Mucosa of descending colon (tissue), 3 donors: ENCODE results near the gene ZGPAT. TPM values are rescaled to one million over a fixed set of nuclear protein-coding genes. Genes with fewer than 3 reads are reported as not detected.

Source experiments
- ATAC-seq: fragments of 200-7000 bp; cut with Tn5 transposase; one replicate; pipeline ENCODE4 v1.9.1; 2020; ENCODE audit warnings: mild to moderate bottlenecking, moderate library complexity
- DNase-seq, 3 donors: peaks; one replicate each; pipeline ENCODE4 v3.0.0-alpha.2; 2020
- H3K36me3 ChIP-seq: fragments of 200-600 bp; one replicate; pipeline ENCODE4 v1.8.0; 2021; ENCODE audit warnings: low read depth, mild to moderate bottlenecking
- H3K4me1 ChIP-seq: fragments of 200-600 bp; one replicate; pipeline ENCODE4 v1.8.0; 2021; ENCODE audit warnings: low read depth, mild to moderate bottlenecking
- H3K4me3 ChIP-seq: fragments of 200-600 bp; one replicate; pipeline ENCODE4 v1.8.0; 2021; ENCODE audit warnings: mild to moderate bottlenecking
- H3K9me3 ChIP-seq: fragments of 200-600 bp; one replicate; pipeline ENCODE4 v1.8.0; 2021; ENCODE audit warnings: mild to moderate bottlenecking
- CTCF ChIP-seq: fragments of 200-600 bp; IDR thresholded peaks from one replicate; pipeline ENCODE4 v1.8.0; 2022; ENCODE audit warnings: antibody characterized with exemption, mild to moderate bottlenecking
- intact Hi-C, 2 donors: fragments of 100-400 bp; cut with DNase I in 1 of 2; cut with micrococcal nuclease in 1 of 2; formaldehyde crosslinking; loops; one replicate each; pipeline versions ENCODE4 v1.11.0 to v1.11.1; 2022; cut with DNase I, micrococcal nuclease
- total RNA-seq, 3 donors: library from RNA; stranded (reverse); fragmentation: NEBNext Ultra II Directional in 2 of 3; extraction: Animal tissue kit (Norgen Biotek cat#: 25700) in 2 of 3; gene quantifications; one replicate each; pipeline versions ENCODE4 v1.2.1 to v1.2.4, GENCODE V29; 2021 to 2023
- donor health status: DM: no; HTN: no; CAD: no; lungs with moderate emphysema.
- donor health status: DM: no; HTN: no; CAD: no.
- donor health status: DM: no; HTN: yes; CAD: no.

ZGPAT gene
- total RNA-seq, 3 donors from 2014 or later = 24.3 to 34.0 (median 31.7) TPM

DNA sequence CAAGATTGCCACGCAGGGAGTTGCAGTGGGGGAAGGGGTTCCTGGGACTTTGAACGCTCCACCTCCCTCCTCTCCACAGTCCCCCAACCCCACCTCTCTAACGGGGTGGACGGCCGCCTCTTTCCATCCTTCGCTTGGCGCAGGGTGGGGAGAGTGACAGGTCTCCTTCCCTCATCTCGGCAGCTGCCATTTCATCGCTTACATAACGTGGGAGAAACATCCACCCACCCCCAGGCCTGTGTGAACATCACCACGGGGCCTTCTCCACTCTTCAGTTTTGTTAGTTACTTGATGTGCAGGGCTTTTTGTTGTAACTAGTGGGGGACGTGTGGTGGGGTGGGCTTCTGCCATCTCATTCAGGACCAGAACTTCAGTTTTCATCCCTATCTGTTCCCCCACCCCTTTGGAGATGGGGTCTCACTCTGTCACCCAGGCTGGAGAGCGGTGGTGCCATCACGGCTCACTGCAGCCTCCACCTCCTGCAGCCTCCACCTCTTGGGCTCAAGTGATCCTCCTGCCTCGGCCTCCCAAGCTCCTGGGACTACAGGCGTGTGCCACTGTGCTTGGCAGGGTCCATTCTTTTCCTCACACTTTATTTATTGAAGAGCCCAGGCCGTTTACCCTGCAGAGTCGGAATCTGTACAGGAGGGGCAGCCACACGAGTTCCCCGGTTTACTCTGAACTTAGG is 32.0 kb upstream of the ZGPAT start:
- no peak for TF ChIP-seq CTCF
- intact Hi-C loops = no loop called here
- Histone ChIP-seq H3K4me1 (no peaks in the 10 kb centered on the region), H3K36me3 (no peaks in the 10 kb centered on the region), H3K9me3 (no peaks in the 10 kb centered on the region), H3K4me3 (no peak overlapping the region)
- DNase-seq (no peak), ATAC-seq (no peak)

- Histone ChIP-seq H3K9me3 (no peaks in the 10 kb centered on the region), H3K36me3 (no peaks in the 10 kb centered on the region), H3K4me1 (no peaks in the 10 kb centered on the region), H3K4me3 (no peak overlapping the region)
- ATAC-seq (no peak), DNase-seq (peak in 1 of 3 donors; percentile 34)
- TF ChIP-seq CTCF = no peak
- intact Hi-C loops = no loop called here
These were observed 29.8 kb upstream of the ZGPAT start for GRCh38 chr20:63678071-63678470.

- intact Hi-C loops = no loop called here
- ATAC-seq = no peak
- no peak overlapping the region for H3K4me3 ChIP-seq
- no peaks in the 10 kb centered on the region for H3K9me3 ChIP-seq
- no peaks in the 10 kb centered on the region for H3K36me3 ChIP-seq
- DNase-seq = no peak
- no peak for TF ChIP-seq CTCF
- H3K4me1 ChIP-seq = no peaks in the 10 kb centered on the region
These were observed 29.0 kb upstream of the ZGPAT start for GRCh38 chr20:63678667-63679465.

DNA sequence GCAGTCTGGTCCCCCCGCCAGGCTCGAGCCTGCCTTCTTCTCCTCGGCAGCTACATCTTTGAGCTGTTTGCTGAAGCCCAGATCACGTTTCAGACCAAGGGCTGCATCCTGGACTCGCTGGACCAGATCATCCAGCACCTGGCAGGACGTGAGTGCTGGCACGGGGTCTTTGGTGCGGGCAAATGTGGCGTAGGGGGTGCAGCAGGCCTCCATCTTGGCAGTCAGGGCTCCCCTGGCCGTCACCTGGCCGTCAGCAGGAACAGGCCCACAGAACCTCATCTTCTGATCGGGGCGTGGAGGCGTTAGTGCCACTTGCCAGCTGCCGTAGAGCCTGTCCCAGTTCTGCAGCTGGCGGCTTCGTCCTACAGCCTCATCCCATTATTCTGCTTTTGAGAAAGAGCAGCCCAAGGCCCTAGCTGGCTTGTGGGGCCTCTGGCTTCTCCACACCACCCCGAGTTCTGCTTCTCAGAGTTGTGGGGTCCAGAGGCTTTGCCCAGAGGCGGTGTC is 28.0 kb upstream of the ZGPAT start:
- no peak for TF ChIP-seq CTCF
- Histone ChIP-seq H3K4me3 (no peak overlapping the region), H3K9me3 (no peaks in the 10 kb centered on the region), H3K36me3 (no peaks in the 10 kb centered on the region), H3K4me1 (no peaks in the 10 kb centered on the region)
- DNase-seq (no peak), ATAC-seq (no peak)
- intact Hi-C loops = no loop called here

DNA sequence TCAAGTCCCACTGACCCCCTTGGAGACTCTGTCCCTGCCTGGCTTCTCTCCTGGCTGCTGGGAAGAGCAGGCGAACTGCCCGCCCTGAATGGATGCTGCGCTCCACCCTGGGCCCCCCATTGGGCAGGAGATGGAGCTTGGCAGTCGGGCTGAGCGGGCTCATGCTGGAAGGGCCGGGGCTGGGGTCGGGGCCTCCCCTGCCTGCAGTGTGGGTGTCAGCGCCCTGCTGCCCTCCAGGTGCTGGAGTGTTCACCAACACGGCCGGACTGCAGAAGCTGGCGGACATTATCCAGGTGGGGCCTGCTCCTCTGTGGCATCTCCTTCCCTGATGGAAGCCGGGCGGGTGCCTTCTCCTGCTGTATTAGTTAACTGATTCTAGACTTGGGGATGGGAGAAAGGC is 27.4 kb upstream of the ZGPAT start:
- H3K4me3 ChIP-seq = no peak overlapping the region
- H3K36me3 ChIP-seq = no peaks in the 10 kb centered on the region
- no peak for ATAC-seq
- H3K9me3 ChIP-seq = no peaks in the 10 kb centered on the region
- no peak for TF ChIP-seq CTCF
- intact Hi-C loops = no loop called here
- peak in 1 of 3 donors; percentile 43 for DNase-seq
- H3K4me1 ChIP-seq = no peaks in the 10 kb centered on the region
